Measurements from ENCODE around the gene ACTC1.

GRCh38 chr15:34754171-34754601, 41.2 kb downstream of the ACTC1 start:
- TF ChIP-seq, protein P1, sequence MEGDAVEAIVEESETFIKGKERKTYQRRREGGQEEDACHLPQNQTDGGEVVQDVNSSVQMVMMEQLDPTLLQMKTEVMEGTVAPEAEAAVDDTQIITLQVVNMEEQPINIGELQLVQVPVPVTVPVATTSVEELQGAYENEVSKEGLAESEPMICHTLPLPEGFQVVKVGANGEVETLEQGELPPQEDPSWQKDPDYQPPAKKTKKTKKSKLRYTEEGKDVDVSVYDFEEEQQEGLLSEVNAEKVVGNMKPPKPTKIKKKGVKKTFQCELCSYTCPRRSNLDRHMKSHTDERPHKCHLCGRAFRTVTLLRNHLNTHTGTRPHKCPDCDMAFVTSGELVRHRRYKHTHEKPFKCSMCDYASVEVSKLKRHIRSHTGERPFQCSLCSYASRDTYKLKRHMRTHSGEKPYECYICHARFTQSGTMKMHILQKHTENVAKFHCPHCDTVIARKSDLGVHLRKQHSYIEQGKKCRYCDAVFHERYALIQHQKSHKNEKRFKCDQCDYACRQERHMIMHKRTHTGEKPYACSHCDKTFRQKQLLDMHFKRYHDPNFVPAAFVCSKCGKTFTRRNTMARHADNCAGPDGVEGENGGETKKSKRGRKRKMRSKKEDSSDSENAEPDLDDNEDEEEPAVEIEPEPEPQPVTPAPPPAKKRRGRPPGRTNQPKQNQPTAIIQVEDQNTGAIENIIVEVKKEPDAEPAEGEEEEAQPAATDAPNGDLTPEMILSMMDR (conservative IDR thresholded peaks at IDR 0.05; ENCODE audit: low read depth, low read length), result no peak
- TF ChIP-seq EZH2 (IDR thresholded peaks at IDR 0.05; ENCODE audit: low read length, unreplicated experiment), result no peak

Measured in PC-3 (cell line).